ENCODE results near the gene OR6A2.
A peak's percentile ranks its signal among the peaks of the same experiment; 100 is the strongest.
"Not testable (repeated sequence)": the region's sequence is repeated elsewhere in the genome, so short reads cannot be mapped to it uniquely, and the experiment has no call there.

OR6A2 gene

DNA sequence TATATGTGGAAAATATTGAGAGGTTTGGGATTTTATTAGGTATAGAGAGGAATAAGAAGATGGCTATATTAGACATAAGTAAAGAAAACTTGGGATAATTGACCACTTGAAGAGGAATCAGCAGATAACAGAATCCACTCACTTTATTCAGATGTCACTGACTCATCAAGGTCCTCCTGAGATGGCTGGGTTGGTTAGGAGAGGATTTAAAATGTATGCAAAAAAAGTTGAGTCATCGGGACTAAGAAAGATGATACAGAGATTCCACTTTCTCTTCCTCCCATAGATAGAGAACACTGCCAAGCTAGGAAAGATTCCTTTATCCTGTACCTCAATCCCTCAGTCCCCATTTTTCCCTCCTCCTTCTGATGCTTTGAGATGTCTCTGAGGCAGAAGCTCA lies at the start of gene OR6A2:
OR6A2 (minus strand) TSS at position 288 of the 400 bp plus-strand sequence. CDS start 3,981 bp downstream, outside the sequence.
- no peak for DNase-seq

DNA sequence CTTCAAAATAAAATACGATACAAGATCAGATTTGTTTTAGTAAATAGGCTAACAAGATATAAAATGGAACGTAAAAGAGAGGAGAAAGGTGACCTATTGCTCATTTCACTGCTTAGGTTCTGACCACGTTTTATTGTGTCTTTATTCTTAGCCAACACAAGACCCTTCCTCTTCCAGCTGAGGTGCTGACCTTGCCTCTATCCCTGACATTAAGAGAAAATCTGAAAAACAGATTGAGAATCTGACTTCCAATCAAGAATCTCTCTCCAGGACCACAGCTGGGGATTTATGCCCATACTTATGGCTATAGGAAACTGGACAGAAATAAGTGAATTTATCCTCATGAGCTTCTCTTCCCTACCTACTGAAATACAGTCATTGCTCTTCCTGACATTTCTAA lies 45.9 kb upstream of the OR6A2 start, which contains the start of gene OR10A5:
OR10A5 (plus strand) TSS at position 301 of the 400 bp plus-strand sequence; CDS start at position 301, 0 bp downstream.
- DNase-seq = no peak

DNA sequence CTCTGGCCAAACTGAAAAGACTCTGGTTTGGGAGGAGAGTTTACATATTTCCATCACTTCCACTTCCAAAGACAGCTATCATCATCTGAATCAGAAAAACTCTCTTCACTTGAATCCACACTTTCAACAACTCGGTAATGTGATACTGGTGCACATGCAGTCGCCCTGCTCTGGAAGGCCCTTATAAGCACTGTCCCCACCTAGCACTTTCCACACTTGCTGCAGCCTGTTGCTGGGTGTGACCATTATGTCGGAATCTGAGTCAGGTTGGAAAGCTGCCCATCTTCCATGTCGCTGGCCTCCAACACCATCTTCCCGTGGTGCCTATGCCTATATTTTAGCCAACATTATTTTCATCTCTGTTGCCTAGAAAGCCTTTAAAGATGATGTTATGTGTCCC lies 44.9 kb upstream of the OR6A2 start:
- no peak for DNase-seq

DNA sequence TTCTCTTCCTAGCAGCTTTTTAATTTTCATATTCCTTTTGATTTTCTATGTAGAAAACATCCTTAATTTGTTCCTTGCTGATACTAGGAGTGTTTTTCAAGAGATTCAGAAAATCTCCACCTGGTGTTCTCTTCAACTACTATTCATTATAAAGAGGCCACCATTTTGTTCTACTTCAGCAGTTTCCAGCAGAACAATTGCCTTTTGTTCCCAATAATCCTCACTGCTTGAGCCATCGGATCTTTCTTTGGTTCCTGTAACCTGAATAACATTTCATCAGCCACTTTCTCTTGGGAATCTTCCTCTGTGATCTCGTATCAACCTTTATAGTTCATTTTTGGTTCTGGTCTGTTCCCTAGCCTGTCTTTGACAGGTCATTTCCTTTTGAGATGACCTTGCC lies 44.2 kb upstream of the OR6A2 start:
- DNase-seq = no peak

DNA sequence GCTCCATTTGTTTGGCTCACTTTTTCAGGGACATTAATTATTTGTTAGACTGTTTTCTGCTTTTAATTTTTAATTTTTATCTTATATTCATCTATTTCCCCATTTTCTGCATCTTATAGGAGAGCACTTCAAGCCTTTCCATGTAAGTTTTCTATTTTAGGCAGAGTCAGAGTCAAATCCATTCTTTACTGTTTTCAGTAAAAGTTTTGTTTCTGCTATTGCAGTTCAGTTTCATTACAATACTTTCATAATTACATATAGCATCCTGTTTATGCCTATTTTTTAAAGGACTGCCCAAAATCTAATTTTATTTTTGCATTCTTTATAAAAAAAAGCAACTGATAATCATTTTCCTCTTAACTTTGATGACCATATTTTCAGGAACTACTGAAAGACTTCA lies 42.2 kb upstream of the OR6A2 start:
- no peak for DNase-seq

DNA sequence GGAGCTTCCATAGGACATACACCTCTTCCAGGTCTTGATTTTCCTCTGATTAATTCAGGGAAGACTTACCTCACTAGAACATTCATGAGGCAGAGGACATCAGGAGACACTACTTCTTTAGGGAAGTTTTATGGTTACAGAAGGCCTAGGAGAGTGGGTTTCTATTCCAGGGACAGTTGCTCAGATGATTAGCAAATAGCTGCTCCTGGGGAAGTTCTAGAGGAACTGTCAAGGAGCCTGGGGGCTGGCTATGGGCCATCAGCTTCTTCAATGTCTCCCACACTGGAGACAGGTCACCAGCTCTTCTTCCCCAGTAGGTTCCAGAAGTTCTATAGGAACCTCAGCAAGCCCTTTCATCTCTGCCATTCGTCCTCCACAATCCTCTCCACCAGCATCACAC lies 34.5 kb upstream of the OR6A2 start:
- no peak for DNase-seq

DNA sequence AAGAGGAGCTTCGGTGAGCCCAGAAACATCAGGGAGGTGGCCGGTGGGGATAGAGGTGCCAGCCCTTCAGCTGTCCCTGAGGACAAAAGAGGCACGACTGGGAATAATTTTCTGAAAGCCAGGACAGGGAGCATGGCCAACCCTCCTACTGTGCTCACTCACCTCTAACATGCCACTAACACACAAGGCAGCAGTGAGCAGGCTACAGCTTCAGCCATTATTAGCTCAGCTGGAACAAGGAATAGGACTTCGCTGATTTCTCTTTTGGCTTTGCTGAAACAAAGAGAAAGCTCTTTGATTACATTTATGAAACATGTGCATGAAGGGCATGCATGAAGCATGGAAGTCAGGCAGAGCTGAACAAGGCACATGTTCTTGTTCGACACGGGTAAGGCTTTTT lies 33.9 kb upstream of the OR6A2 start:
- no peak for DNase-seq

DNA sequence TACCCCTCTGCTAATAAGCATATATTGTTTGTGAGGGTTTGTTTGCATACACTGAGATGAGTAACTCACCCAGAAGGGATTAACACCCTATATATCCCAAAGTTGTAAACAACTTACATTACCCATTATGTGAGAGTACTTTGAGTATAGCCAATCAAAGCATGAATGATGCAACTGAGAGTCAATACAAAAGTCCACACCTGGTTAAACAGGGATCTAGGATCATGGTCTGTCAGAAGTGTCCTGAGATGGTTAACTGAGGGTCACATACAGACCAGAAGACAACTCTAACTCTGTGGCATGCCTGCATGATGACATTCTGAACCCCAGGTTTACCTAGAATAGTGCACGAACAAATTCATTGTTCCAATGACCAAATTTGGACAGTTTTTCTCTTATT lies 28.6 kb upstream of the OR6A2 start:
- DNase-seq = no peak

DNA sequence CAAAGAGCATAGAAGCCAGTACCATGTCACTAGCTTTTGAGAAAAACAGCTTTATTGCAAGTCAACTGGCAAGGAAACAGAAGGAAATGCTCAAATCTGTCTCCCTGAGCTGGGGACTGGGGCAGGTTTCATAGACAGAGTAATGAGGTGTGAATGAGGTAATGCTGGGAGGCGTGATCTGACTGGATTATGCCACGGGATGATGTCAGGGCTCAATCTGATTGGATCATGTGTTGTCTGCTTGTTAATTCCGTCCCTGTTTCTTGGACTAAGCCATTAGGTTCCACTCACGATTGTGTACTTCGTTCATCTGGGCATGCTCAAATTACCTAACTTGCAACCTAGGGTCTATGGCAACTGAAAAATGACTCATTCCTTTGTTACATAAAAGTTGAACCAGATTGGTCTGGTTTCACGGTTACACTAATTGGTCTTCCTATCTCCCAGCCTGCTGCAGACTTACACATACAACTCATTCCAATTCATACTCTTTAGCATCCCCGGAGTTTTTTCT lies 25.8 kb upstream of the OR6A2 start:
- DNase-seq = no peak

DNA sequence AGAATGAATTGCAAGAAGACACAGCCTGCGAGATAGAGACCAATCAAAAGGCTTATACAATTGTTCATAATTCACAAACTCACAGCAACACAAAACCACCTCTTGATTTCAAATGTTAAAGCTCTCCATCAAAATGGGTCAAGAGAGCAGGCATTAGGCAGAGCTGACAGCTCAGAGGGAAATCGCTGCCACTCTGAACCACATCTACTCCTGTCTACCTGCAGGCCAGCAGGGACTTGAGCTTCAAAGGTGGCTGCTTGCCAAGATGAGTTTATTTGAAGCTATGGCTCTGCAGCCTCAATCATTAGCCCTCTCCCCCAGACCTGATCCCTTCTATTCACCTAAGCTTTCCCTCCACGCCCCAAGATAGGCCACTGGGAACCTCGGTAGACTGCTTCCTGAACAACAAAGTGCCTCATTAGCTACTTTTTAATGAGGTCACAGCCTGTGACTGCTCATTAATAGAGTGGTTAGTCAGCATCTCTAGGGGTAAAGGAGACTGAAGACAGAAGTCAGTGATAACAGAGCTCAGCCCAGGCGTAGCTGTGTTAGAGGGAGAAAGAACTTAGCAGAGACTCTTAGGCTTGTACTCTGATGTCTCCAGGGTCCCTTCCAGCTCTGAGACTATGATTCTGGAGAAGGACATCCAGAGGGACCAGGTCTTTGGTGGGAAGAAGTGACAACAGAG lies 24.8 kb upstream of the OR6A2 start:
- no peak for DNase-seq

DNA sequence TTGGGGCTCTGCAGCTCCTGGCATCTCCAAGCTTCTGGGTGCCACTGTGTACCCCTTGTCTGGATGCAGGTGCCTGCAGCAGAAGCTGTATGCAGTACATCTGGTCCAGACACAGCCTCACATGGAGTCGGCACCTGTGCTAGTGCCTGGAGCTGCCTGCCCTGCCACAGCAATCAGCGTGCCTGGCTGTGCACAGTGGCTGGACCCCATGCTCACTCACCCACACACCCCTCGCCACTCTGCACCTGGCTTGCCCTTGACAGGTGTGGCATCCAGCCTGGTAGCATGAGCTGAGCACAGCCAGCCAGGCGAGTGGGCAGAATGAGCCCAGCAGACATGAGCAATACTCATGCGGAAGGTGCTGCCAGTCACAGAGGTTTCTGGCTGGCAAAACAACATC lies 19.5 kb upstream of the OR6A2 start:
- no peak for DNase-seq

DNA sequence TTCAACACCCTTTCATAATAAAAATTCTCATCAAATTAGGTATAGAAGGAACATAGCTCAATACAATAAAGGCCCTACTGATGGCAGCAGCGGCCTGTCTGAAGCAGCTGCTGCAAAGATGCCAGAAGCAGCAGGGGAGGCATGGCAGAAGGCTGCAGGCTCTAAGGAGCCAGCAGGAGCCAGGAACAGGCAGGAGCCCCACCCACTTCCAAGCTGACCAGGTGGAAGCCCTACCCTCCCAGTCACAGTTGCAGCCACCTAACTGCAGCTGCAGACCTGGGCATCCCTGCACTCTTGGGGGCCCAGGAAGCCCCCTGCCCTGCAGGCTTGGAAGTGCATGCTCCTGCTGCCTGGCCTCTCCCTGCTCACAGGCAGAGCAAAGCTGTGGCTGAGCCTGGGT lies 18.2 kb upstream of the OR6A2 start:
- DNase-seq = no peak

DNA sequence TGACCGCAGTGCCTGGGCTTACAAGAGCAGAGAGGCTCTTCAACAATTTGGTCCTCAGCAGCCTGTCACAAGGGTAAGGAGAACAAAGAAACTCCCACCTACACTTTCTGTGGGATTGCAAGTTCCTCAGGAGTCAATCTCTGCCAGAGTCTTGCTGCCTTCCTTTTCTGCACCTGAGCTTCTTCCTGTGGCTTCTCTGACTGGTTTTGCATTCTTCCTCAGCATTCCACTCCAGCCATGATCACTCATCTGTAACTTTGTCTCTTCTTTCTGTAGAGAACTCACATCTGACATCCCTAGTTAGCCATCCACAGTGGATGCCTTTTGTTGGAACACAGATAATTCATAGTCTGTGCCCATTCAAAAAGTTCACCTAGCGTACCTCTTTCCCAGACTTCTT lies 14.2 kb upstream of the OR6A2 start:
- DNase-seq = no peak

DNA sequence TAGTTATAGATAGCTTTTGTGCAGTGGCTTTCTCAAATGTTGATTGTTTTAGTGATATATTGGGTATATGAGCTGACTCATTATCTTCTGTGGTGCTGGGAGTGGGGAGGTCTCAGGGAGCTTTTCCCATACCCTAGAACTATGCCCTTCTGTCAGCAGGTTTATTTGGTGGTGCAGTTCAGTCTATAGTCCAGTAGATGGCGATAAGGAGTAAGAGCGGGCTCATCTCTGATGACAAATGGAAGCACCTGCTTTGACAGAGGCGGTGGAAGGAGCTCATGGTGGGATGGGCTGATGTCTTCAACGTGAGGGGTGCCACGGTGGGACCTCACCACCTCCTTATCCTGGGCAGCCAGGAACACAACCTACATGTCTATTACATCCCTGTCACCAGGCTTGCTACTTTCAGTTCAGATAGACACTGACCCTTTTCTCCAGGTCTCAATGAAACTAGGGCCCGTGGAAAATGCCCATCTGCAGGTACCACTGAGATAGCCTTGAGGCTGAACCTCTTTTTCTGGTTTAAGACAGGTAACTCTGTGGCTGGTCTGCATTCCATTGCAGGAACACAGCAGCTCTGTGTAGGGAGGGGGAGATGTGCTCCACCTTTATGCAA lies 13.0 kb upstream of the OR6A2 start:
- peak in 1 of 2 donors; percentile 64 for DNase-seq

DNA sequence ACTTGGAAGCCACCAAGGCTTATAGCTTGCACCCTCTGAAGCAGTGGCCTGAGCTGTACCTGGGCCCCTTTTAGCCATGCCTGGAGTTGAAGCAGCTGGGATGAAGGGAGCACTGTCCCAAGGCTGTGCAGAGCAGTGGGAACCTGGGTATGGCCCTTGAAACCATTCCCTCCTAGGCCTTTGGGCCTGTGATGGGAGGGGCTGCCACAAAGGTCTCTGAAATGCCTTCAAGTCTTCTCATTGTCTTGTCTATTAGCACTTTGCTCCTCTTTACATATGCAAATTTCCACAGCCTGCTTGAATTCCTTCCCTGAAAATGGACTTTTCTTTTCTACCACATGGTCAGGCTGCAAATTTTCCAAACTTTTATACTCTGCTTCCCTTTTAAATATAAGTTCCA lies 1.6 kb upstream of the OR6A2 start:
- not testable (repeated sequence) for DNase-seq

DNA sequence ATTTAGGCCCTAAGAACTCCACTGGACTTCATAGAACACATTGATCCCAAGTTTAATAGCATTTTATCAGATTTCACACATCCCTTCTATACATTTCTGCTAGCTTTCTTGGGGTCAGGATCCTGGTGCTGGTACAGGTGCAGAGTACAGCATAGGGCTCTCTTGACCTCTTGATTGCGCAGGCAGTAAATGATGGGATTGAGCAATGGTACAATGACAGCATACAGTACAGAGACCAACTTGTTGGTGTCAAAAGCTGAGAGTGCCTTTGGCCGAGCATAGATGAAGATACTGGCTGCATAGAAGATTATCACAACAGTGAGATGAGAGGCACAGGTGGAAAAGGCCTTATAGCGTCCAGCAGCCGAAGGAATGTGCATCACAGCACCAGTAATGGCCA lies 4.8 kb downstream of the OR6A2 start:
- DNase-seq = no peak

DNA sequence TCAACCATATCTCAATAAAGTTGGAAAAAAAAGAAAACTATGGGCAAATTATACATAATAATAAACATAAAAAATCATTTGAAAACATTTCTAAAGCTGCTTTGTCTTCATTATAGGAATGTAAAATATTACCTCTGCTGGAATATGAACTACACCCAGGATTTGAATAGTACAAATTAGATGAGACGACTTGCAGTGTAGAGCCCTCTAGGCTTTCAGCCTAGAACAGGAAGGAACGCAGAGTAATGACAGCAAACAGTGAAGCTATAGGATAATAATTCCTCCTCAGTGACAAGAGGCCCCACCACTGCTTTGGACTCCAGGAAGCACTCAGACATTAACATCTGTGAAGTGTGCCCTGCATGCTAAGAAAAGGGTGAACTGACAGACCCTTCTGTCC lies 8.9 kb downstream of the OR6A2 start:
- DNase-seq = no peak

DNA sequence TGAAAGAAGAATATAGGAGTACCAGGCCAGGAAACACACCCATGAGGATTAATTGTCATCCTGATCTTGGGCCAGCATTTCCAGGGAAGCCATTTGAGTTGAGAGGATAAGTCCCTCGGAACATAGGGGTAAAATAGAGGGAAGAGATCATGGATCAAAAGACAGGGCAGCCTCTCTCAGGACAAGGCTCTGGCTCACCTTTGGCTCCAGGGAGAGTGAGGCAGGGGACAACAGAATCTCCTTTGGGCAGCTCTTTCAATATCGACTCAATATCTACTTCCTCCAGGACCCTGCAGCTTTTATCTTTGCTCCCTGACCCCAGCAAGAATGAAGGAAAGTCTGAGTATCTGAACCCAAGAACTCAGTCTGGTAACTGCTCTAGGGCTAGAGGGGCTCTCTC lies 16.8 kb downstream of the OR6A2 start, which contains the start of gene OR2AG1:
OR2AG1 (plus strand) TSS at position 301 of the 400 bp plus-strand sequence. CDS start 2,018 bp downstream, outside the sequence.
- DNase-seq = no peak

DNA sequence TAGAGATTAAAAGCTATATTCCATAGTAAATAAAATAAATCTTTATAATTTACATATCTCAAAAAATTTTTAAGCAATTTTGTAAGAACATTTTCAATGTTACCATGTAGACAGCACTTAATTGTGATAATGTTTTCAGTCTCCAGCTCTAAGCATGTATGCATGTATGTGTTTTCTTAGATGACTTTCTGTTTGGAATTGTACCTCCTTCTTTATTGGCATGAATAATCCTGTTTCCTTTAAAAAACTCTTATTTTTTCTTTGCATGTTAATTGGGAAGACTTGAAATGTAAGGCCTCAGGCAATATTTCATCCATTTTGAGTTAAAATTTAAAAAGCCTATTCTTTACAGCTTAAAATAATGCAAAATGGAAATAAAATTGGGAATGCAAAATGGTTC lies 18.7 kb downstream of the OR6A2 start:
- DNase-seq = no peak

DNA sequence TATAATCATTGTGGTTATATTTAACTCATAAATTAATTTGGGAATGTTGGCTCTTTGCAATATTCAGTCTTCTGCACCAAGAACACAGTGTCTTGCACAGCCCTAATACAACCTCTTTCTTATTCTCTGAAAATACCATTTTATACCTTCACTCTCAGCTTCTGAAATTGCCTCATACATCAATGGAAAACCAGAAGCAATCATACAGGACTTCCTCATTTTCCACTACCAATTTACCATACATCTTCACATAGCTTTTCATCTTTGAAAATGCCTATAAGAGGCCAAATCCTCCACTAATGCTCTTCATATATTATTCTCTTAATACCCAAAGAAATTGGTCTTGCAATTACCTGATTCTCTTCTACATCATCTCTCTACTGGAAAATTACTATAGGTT lies 21.0 kb downstream of the OR6A2 start:
- no peak for DNase-seq

DNA sequence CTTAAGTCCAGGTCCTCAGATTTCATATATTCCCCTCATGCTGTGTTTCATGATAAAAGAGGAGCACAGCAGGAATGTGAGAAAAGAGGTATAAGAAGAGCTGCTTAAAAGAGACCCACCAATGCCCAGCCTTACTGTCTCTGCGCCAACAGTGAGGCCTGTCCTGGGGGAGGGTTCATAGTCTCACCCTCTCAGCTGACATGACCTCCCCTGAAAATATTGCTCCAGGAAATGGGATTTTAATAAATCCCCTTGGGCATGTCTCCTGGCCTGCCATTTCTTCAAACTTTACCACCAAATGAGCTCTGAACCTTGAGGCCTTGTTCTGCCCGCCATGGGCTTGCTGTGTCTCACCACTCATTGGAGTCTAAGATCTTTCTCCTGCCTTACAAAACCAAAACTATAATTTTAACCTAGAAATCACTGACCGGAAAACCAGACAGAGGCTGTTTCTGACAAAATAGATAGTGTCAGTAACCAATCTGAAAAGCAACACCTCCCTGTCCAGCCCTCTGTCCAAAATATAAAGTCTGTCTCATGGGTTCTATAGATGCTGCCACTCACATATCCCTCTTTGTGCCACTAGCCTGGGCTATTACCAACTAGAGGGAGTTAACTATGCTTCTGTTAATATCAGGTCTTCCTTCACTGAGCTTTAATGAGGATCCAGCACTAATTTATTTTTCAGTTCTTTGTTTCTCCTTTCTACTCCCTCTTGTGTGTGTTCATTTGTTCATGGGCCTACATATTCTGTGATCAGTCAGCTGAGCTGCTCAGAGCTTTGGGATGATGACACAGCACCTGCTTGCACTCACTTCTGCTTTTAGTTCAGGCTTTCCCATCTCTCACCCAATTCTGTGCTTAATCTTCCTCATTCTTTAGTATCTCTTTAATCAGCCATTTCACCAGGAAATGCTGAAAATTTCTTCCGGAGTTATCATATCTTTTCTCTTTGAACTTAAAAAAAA lies 27.3 kb downstream of the OR6A2 start, which contains the start of gene OR2AG2:
OR2AG2 (minus strand) TSS at position 51 of the 968 bp plus-strand sequence. CDS start 3,019 bp downstream, outside the sequence.
- DNase-seq = peak in 1 of 2 donors; percentile 88

DNA sequence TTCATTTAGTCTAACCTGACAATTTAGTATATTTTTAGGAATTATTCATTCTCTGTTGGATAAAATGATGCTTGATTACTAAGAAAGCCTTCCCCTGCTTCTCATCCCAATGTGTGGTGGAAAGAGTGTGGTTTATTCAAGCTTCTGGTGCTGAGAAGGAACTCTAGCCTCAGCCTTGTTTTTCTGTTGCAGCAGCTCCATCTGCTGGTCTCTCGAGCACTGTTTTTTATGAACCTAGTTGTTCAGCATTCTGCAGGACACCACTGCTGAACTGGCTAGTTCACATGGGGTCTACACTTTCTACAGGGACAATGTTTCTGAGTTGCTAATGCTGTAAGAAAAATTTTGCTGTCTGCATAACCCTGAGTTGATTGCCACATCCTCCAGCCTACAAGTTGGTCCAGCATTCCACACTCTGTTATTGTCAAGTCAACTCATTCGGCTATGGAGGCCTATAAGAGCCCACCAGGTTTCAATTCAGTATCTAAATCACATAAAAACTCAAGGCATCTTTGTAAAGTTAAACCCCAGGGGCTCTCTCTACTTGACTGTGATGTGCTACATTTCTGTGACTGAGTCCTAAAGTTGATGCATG lies 42.0 kb downstream of the OR6A2 start:
- DNase-seq = peak in 1 of 2 donors; percentile 63

DNA sequence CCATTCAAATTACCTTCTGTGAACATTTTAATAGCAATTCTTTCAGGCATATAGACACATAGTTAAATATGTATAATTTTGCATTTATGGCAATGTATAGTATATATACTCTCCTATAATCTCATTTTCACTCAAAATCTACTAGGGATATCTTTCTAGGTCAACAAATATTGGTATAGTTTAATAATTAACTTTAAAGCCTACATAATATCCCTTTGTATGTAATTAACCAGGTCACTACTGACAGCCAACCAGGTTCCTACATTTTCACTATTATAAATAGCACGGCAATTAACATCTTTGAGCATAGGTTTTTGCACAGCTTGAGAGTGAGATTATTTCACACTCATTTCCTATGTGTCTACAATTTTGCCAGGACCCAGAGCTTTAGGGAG lies 43.5 kb downstream of the OR6A2 start:
- DNase-seq = no peak

All from bone marrow (tissue), 2 donors.